A673 (cell line): ENCODE data around the gene MT2A. TPM values are rescaled to one million over a fixed set of nuclear protein-coding genes. Genes with fewer than 3 reads are reported as not detected.

Experiments used
- BruUV-seq: library from RNA; stranded (reverse); fragments of 400-500 nt; replicated peaks from 2 replicates; lab custom pipeline; 2021; lab: Mats Ljungman, UMichigan
- CTCF ChIA-PET: fragments of 300-600 bp; sonication (Branson Sonifier 250); formaldehyde crosslinking; loops from one replicate; lab custom pipeline; 2022; ENCODE audit warnings: antibody characterized with exemption; lab: Charles Lee
- POLR2A ChIA-PET: fragments of 300-600 bp; sonication (Branson Sonifier 250); formaldehyde crosslinking; loops from one replicate; lab custom pipeline; 2022; ENCODE audit warnings: antibody characterized with exemption; ENCODE audit not compliant: low non-redundant PET; lab: Charles Lee
- DNase-seq: peaks from one replicate; pipeline ENCODE4 v3.0.0-alpha.2; 2015; ENCODE audit warnings: low spot score
- H3K27ac ChIP-seq: fragments of 200-600 bp; sonication (generic); 2 replicates; pipeline ENCODE4 v1.5.1; 2016; ENCODE audit warnings: mixed run types, low read depth, mild to moderate bottlenecking, mixed read lengths, antibody characterized with exemption, low read length; ENCODE audit not compliant: poor library complexity, severe bottlenecking
- H3K27me3 ChIP-seq: fragments of 200-600 bp; sonication (generic); replicated peaks from 2 replicates; pipeline ENCODE4 v1.6.1; 2017; ENCODE audit warnings: mixed run types, low read depth, mild to moderate bottlenecking, mixed read lengths, antibody characterized with exemption, low read length; ENCODE audit not compliant: insufficient read depth, poor library complexity
- H3K36me3 ChIP-seq: fragments of 200-600 bp; sonication (generic); 2 replicates; pipeline ENCODE4 v1.6.1; 2016; ENCODE audit warnings: mixed run types, mild to moderate bottlenecking, mixed read lengths, antibody characterized with exemption, low read length; ENCODE audit not compliant: insufficient read depth, poor library complexity, severe bottlenecking
- H3K4me1 ChIP-seq: fragments of 200-600 bp; sonication (generic); 2 replicates; pipeline ENCODE4 v1.6.1; 2017; ENCODE audit warnings: mixed run types, mild to moderate bottlenecking, mixed read lengths, antibody characterized with exemption, low read length; ENCODE audit not compliant: insufficient read depth, poor library complexity, severe bottlenecking
- H3K4me3 ChIP-seq: fragments of 200-600 bp; sonication (generic); 2 replicates; pipeline ENCODE4 v1.5.1; 2016; ENCODE audit warnings: low read depth, mixed run types, mild to moderate bottlenecking, mixed read lengths, low read length; ENCODE audit not compliant: poor library complexity, severe bottlenecking
- H3K9me3 ChIP-seq: fragments of 200-600 bp; sonication (generic); 2 replicates; pipeline ENCODE4 v1.6.1; 2016; ENCODE audit warnings: mixed run types, low read depth, mild to moderate bottlenecking, mixed read lengths, antibody characterized with exemption, low read length; ENCODE audit not compliant: poor library complexity, severe bottlenecking
- EZH2 ChIP-seq: fragments of 200-600 bp; sonication (generic); IDR thresholded peaks from 2 replicates; pipeline ENCODE4 v1.6.1; 2017; ENCODE audit warnings: borderline replicate concordance, low read depth, mild to moderate bottlenecking, mixed read lengths, antibody characterized with exemption, low read length; ENCODE audit not compliant: poor library complexity, severe bottlenecking
- intact Hi-C: fragments of 100-400 bp; cut with micrococcal nuclease; formaldehyde crosslinking; loops from one replicate; pipeline ENCODE4 v1.10.0; 2022; ENCODE audit not compliant: unreplicated experiment
- total RNA-seq: library from RNA; stranded (reverse); gene quantifications from 2 replicates; pipeline ENCODE4 v1.2.3, GENCODE V29; 2021
- TF ChIP-seq, protein P1 (sequence below): fragments of 300-800, 200-600 bp; sonication (generic); conservative IDR thresholded peaks from 2 replicates; pipeline ENCODE4 v1.5.1; 2017; ENCODE audit warnings: low read depth, mild to moderate bottlenecking, antibody characterized with exemption, low read length, moderate library complexity, mixed read lengths

Gene MT2A
- total RNA-seq, 1 experiment from 2014 or later, result 218 TPM

DNA sequence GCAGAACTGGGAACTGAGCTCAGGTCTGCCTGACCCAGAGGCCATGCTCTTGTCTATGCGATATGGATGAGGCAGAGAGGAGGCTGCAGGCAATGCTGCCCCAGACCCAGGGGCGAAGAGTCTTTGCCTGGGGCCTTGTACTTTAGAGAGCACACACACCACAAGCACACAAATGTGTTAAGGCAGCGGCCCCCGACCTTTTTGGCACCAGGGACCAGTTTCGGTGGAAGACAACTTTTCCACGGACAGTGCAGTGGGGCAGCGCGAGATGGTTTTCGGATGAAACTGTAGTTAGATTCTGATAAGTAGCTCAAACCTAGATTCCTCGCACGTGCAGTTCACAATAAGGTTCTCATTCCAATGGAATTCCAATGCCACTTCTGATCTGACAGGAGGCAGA lies 36.9 kb upstream of the MT2A start:
- no TSS peak for BruUV-seq

DNA sequence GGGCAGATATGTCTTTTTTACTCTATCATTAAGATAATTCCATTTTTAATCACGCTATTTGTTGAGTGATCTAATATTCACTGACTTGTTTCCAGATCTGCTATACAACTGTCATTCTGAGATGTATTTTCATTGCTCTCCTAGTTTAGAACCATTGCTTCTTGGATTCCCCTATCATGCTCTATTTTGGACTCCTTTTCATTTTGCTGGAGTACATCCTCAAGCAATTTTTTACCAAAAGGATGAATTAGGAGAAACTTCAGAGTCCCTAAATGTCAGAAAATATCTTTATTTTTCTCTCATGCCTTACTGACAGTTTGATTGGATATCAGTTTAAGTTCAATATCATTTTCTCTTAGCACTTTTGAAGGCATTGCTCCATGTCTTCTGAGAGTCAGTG lies 33.8 kb upstream of the MT2A start:
- BruUV-seq, result no TSS peak
- no peaks in the 10 kb centered on the region for H3K36me3 ChIP-seq
- H3K9me3 ChIP-seq, result no peaks in the 10 kb centered on the region
- ChIA-PET POLR2A (no interaction called here), CTCF (no interaction called here)
- TF ChIP-seq, protein P1, sequence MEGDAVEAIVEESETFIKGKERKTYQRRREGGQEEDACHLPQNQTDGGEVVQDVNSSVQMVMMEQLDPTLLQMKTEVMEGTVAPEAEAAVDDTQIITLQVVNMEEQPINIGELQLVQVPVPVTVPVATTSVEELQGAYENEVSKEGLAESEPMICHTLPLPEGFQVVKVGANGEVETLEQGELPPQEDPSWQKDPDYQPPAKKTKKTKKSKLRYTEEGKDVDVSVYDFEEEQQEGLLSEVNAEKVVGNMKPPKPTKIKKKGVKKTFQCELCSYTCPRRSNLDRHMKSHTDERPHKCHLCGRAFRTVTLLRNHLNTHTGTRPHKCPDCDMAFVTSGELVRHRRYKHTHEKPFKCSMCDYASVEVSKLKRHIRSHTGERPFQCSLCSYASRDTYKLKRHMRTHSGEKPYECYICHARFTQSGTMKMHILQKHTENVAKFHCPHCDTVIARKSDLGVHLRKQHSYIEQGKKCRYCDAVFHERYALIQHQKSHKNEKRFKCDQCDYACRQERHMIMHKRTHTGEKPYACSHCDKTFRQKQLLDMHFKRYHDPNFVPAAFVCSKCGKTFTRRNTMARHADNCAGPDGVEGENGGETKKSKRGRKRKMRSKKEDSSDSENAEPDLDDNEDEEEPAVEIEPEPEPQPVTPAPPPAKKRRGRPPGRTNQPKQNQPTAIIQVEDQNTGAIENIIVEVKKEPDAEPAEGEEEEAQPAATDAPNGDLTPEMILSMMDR, result no peak
- intact Hi-C loops, result loop anchor here (5.0 kb wide), 1 partner anchor 278 kb away; no protein-coding TSS in a partner anchor
- no peak overlapping the region for H3K27ac ChIP-seq
- H3K4me3 ChIP-seq, result no peak overlapping the region
- no peak for DNase-seq
- no peaks in the 10 kb centered on the region for H3K27me3 ChIP-seq
- no peaks in the 10 kb centered on the region for H3K4me1 ChIP-seq

More for the DNA sequence above, 36.9 kb upstream of the MT2A start:
- Histone ChIP-seq H3K4me1 (no peaks in the 10 kb centered on the region), H3K9me3 (no peaks in the 10 kb centered on the region), H3K4me3 (no peak overlapping the region), H3K27me3 (no peaks in the 10 kb centered on the region), H3K27ac (no peak overlapping the region), H3K36me3 (no peaks in the 10 kb centered on the region)
- intact Hi-C loops, result no loop called here
- POLR2A ChIA-PET, result no interaction called here
- no peak for DNase-seq
- no peak for TF ChIP-seq EZH2
- CTCF ChIA-PET, result no interaction called here

DNA sequence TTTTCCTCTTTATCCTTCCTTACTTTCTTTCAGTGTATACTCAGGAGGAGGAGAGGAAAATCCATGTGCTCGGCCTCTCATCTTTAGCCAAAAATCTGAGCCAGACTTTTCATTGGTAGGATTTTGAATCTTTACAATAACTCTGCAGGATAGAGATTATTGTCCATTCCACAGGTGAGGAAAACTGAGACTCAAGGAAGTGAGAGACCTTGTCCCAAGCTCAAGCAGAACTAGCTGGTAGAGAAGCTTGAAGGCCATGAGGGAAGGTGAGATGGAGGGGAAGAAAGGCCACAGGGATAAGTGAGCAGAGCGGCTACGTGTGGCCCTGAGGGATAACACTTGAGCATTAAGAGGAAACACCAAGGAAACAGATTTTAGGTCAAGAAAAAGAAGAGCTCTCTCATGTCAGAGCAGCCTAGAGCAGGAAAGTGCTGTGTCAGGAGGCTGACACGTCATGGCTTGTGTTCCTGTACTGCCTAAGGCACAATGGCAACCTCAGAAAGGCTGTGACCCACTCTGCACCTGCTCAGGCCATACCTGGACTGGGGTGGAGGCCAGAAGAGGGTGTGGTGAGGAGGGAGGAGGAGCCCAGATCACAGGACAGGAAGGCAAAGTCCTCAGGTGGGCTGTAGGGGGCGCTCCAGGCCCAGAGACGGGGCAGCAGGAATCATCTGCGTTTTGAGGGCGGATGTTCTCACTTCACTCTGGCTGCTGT lies 31.6 kb upstream of the MT2A start:
- TF ChIP-seq, protein P1, result peak; percentile 84
- TF ChIP-seq EZH2, result no peak
- no peaks in the 10 kb centered on the region for H3K36me3 ChIP-seq
- no peaks in the 10 kb centered on the region for H3K27me3 ChIP-seq
- POLR2A ChIA-PET, result no interaction called here
- no peak overlapping the region for H3K27ac ChIP-seq
- no peak overlapping the region for H3K4me3 ChIP-seq
- CTCF ChIA-PET, result interaction anchor here (0.6 to 1.5 kb wide), 2 partner anchors 50 to 125 kb away, joined by 3 to 10 read pairs; no protein-coding TSS in a partner anchor
- no peaks in the 10 kb centered on the region for H3K9me3 ChIP-seq
- intact Hi-C loops, result loop anchor here (1.0 to 5.0 kb wide), 2 partner anchors 126 to 276 kb away; no protein-coding TSS in a partner anchor
- no TSS peak for BruUV-seq
- peak; percentile 73 for DNase-seq
- no peaks in the 10 kb centered on the region for H3K4me1 ChIP-seq

DNA sequence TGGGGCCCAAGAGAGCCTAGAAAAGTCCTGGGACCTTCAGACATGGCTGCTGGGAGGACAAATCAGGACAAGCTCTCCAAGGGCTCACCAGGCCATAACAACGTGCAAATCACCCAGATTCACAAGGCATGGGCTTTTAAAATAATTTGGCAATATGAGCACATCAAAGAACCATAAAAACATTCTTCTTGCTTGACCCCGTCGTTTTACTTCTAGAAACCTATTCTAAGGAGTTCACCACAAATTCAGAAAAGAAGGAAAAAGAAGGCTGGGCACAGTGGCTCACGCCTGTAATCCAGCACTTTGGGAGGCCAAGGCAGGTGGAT lies 31.1 kb upstream of the MT2A start:
- H3K27ac ChIP-seq, result no peak overlapping the region
- DNase-seq, result no peak
- intact Hi-C loops, result loop anchor here (1.0 to 5.0 kb wide), 2 partner anchors 125 to 275 kb away; no protein-coding TSS in a partner anchor
- TF ChIP-seq EZH2, result no peak
- H3K27me3 ChIP-seq, result no peaks in the 10 kb centered on the region
- no TSS peak for BruUV-seq
- no peak overlapping the region for H3K4me3 ChIP-seq
- POLR2A ChIA-PET, result no interaction called here
- H3K4me1 ChIP-seq, result no peaks in the 10 kb centered on the region
- H3K36me3 ChIP-seq, result no peaks in the 10 kb centered on the region
- CTCF ChIA-PET, result interaction anchor here (0.5 to 1.5 kb wide), 2 partner anchors 125 to 287 kb away, joined by 5 to 10 read pairs; no protein-coding TSS in a partner anchor
- H3K9me3 ChIP-seq, result no peaks in the 10 kb centered on the region
